ENCODE measurements around the gene PRR11.

Gene PRR11

DNA sequence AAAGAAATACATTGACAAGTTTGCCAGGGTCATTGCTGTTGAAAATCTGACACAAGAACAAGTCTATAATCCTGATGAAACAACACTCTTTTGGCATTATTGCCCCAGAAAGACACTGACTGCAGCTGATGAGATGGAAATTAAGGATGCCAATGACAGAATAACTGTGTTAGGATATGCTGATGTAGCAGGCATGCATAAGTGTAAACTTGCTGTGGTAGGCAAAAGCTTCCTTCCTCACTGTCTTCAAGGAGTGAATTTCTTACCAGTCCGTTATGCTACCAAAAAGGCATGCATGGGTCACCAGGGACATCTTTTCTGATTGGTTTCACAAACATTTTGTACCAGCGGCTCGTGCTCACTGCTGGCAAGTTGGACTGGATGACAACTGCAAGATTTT is 75.2 kb downstream of the PRR11 start:
- Histone ChIP-seq H3F3A (ENCODE audit: insufficient read depth, low read length) (no peaks in the 10 kb centered on the region), H3K4me2 (ENCODE audit: low read depth, low read length) (no peak overlapping the region), H3K27ac (ENCODE audit: low read length) (no peak overlapping the region), H3K9ac (ENCODE audit: low read length) (no peak overlapping the region), H2AFZ (ENCODE audit: low read length) (no peak overlapping the region), H3K4me1 (ENCODE audit: low read length) (0 out of 2 replicates have a peak, but pooled peaks cover 5% of the 10 kb centered on the region), H3K4me3 (ENCODE audit: low read length) (no peak overlapping the region), H3K9me3 (replicated peaks; ENCODE audit: insufficient read depth, low read length) (no peaks in the 10 kb centered on the region), H3K36me3 (replicated peaks; ENCODE audit: insufficient read depth, low read length) (no peaks in the 10 kb centered on the region), H4K20me1 (ENCODE audit: insufficient read depth, low read length) (no peaks in the 10 kb centered on the region), H3K9me2 (replicated peaks; ENCODE audit: insufficient read depth, low read length) (no peaks in the 10 kb centered on the region), H3K27me3 (replicated peaks; ENCODE audit: insufficient read depth, low read length) (no peaks in the 10 kb centered on the region), H3K79me2 (ENCODE audit: low read length) (no peaks in the 10 kb centered on the region)
- DNase-seq, result no peak
- TF ChIP-seq, protein P1, sequence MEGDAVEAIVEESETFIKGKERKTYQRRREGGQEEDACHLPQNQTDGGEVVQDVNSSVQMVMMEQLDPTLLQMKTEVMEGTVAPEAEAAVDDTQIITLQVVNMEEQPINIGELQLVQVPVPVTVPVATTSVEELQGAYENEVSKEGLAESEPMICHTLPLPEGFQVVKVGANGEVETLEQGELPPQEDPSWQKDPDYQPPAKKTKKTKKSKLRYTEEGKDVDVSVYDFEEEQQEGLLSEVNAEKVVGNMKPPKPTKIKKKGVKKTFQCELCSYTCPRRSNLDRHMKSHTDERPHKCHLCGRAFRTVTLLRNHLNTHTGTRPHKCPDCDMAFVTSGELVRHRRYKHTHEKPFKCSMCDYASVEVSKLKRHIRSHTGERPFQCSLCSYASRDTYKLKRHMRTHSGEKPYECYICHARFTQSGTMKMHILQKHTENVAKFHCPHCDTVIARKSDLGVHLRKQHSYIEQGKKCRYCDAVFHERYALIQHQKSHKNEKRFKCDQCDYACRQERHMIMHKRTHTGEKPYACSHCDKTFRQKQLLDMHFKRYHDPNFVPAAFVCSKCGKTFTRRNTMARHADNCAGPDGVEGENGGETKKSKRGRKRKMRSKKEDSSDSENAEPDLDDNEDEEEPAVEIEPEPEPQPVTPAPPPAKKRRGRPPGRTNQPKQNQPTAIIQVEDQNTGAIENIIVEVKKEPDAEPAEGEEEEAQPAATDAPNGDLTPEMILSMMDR (IDR thresholded peaks at IDR 0.05; ENCODE audit: low read length), result no peak
- TF ChIP-seq EZH2phosphoT487 (IDR thresholded peaks at IDR 0.05; ENCODE audit: low read length) (no peak), EZH2 (optimal IDR thresholded peaks at IDR 0.05; ENCODE audit: low read depth, low read length) (no peak)

DNA sequence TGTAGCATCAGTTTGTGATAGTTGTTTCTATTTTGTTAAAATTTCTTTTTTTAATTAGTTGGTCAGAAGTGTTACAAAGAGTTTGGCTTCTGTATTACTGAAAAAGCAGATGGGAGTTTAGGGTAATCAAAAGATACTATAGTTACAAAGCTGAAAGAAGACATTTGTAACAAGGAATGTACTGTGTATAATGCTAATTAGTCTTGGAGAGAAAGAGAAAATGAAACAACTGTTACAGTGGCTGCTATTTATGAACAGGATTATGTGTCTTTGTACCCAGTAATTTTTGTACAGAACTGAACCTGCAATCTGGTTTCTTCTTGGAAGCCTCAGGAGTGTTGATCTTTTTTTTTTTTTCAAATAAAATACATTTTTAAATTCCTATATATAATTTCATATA is 79.1 kb downstream of the PRR11 start:
- 0 out of 2 replicates have a peak, but pooled peaks cover 5% of the 10 kb centered on the region for H3K4me1 ChIP-seq (ENCODE audit: low read length)
- H3K4me3 ChIP-seq (ENCODE audit: low read length), result peak overlapping the region; percentile 46
- H4K20me1 ChIP-seq (ENCODE audit: insufficient read depth, low read length), result no peaks in the 10 kb centered on the region
- H3F3A ChIP-seq (ENCODE audit: insufficient read depth, low read length), result no peaks in the 10 kb centered on the region
- H3K79me2 ChIP-seq (ENCODE audit: low read length), result no peaks in the 10 kb centered on the region
- H3K9me2 ChIP-seq (replicated peaks; ENCODE audit: insufficient read depth, low read length), result no peaks in the 10 kb centered on the region
- peak overlapping the region; percentile 30; the same call in 1 of the 2 replicates for H3K9ac ChIP-seq (ENCODE audit: low read length)
- peak overlapping the region; percentile 63 for H2AFZ ChIP-seq (ENCODE audit: low read length)
- H3K27ac ChIP-seq (ENCODE audit: low read length), result peak overlapping the region; percentile 21; the same call in 1 of the 2 replicates
- TF ChIP-seq EZH2 (optimal IDR thresholded peaks at IDR 0.05; ENCODE audit: low read depth, low read length), result no peak
- TF ChIP-seq EZH2phosphoT487 (IDR thresholded peaks at IDR 0.05; ENCODE audit: low read length), result no peak
- TF ChIP-seq, protein P1 (IDR thresholded peaks at IDR 0.05; ENCODE audit: low read length), result no peak
- peak overlapping the region; percentile 70 for H3K4me2 ChIP-seq (ENCODE audit: low read depth, low read length)
- no peaks in the 10 kb centered on the region for H3K36me3 ChIP-seq (replicated peaks; ENCODE audit: insufficient read depth, low read length)
- no peaks in the 10 kb centered on the region for H3K9me3 ChIP-seq (replicated peaks; ENCODE audit: insufficient read depth, low read length)
- DNase-seq, result peak; percentile 52
- H3K27me3 ChIP-seq (replicated peaks; ENCODE audit: insufficient read depth, low read length), result no peaks in the 10 kb centered on the region

DNA sequence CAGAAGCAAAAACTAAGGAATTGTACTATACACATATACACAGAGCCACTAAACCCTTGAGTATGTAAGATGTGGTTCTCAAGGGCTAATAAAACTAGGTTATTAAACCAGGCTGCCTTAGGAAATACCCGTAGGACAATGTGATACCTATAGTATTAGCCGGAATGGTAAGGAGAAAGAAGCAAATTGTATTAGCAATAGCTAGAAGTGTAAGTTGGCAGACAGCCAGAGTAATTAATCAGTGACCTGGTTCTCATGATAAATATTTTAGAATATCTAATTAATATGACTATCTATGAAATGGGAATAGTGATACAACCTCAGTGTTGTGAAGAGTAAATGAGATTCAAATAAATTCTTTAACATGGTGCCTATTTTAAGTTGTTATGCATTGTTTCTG is 83.4 kb downstream of the PRR11 start:
- H3K9ac ChIP-seq (ENCODE audit: low read length), result no peak overlapping the region
- H3K4me1 ChIP-seq (ENCODE audit: low read length), result 0 out of 2 replicates have a peak, but pooled peaks cover 8% of the 10 kb centered on the region
- no peak overlapping the region for H3K27ac ChIP-seq (ENCODE audit: low read length)
- DNase-seq, result no peak
- H3K79me2 ChIP-seq (ENCODE audit: low read length), result no peaks in the 10 kb centered on the region
- H3K4me2 ChIP-seq (ENCODE audit: low read depth, low read length), result no peak overlapping the region
- no peak overlapping the region for H2AFZ ChIP-seq (ENCODE audit: low read length)
- H4K20me1 ChIP-seq (ENCODE audit: insufficient read depth, low read length), result no peaks in the 10 kb centered on the region
- TF ChIP-seq EZH2phosphoT487 (IDR thresholded peaks at IDR 0.05; ENCODE audit: low read length) (no peak), EZH2 (optimal IDR thresholded peaks at IDR 0.05; ENCODE audit: low read depth, low read length) (no peak)
- TF ChIP-seq, protein P1 (IDR thresholded peaks at IDR 0.05; ENCODE audit: low read length), result no peak
- no peak overlapping the region for H3K4me3 ChIP-seq (ENCODE audit: low read length)
- H3K9me3 ChIP-seq (replicated peaks; ENCODE audit: insufficient read depth, low read length), result no peaks in the 10 kb centered on the region
- no peaks in the 10 kb centered on the region for H3K9me2 ChIP-seq (replicated peaks; ENCODE audit: insufficient read depth, low read length)
- no peaks in the 10 kb centered on the region for H3K27me3 ChIP-seq (replicated peaks; ENCODE audit: insufficient read depth, low read length)
- H3K36me3 ChIP-seq (replicated peaks; ENCODE audit: insufficient read depth, low read length), result no peaks in the 10 kb centered on the region
- H3F3A ChIP-seq (ENCODE audit: insufficient read depth, low read length), result no peaks in the 10 kb centered on the region
